NCI-H2081 treated with DMSO at 0.1 percent for 48 hours (cell line): ENCODE data around the gene NR4A1.
"Not testable (repeated sequence)": the region's sequence is repeated elsewhere in the genome, so short reads cannot be mapped to it uniquely, and the experiment has no call there.

Experiments
- DNase-seq: peaks from one replicate; lab custom pipeline; 2025; lab: John Stamatoyannopoulos, UW

NR4A1 gene

DNA sequence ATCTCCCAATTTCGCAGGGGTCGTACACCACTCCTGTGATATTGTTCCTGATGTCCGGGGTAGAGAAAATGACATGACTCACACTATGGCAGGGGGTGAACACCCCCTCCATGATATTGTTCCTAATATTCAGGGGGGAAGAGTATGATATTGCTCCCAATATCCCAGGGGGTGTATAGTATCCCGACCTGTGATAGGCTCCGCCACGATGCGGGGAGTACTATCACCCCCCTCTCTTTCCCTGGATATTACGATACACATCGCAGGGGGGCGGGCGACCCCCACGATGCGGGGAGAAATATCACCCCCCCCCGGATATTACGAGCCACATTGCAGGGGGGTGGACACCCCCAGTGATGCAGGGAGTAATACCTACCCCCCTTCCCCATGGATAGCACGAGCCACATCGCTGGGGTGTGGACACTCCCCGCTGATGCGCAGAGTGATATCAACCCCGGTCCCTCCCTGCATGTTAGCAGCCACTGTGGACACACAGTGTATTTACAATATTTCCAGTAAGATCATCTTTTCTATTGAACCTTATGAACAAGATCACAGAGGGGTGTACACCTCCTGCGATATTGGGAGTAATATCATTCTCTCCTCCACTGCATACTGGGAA lies 45.9 kb downstream of the NR4A1 start:
- no peak for DNase-seq

DNA sequence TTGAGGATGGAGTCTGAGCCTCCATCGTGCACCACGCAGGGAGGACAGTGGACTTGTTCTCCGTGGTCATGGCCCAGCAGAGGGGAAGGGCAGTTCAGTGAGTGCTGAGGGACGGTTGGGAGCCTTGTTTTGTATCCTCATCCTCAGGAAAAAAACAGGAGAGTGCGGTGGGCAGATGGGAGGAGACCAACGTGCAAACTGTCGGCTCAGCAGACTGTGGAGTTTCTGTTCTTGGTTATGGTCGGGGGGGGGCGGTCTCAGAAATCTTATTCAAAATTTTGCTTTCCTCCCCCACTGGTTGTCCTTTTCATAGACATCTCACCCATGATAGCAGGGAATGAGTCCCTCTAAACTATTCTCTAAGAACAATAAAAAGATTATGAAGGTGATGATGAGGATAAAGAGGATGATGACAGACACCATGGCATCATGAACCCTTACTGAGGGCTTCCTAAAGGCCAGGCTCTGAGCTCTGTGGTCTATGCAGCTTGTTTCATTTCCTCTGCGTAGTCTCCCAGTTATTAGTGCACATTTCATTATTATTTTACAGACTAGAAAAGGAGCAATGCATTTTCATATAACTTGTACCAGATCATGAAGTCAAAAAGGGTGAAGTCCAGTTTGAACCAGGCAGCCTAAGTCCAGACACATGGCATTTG lies 53.3 kb downstream of the NR4A1 start:
- not testable (repeated sequence) for DNase-seq
